22Rv1 (cell line): ENCODE measurements around the gene ZNF428.

Experiments
- ZFX ChIP-seq: fragments of 450-650 bp; IDR thresholded peaks from 2 replicates; pipeline ENCODE4 v1.6.1; 2017; ENCODE audit warnings: antibody characterized with exemption, borderline replicate concordance
- TF ChIP-seq, protein P1 (sequence below): fragments of 450-650 bp; IDR thresholded peaks from 2 replicates; pipeline ENCODE4 v1.5.1; 2017; ENCODE audit warnings: mild to moderate bottlenecking

DNA sequence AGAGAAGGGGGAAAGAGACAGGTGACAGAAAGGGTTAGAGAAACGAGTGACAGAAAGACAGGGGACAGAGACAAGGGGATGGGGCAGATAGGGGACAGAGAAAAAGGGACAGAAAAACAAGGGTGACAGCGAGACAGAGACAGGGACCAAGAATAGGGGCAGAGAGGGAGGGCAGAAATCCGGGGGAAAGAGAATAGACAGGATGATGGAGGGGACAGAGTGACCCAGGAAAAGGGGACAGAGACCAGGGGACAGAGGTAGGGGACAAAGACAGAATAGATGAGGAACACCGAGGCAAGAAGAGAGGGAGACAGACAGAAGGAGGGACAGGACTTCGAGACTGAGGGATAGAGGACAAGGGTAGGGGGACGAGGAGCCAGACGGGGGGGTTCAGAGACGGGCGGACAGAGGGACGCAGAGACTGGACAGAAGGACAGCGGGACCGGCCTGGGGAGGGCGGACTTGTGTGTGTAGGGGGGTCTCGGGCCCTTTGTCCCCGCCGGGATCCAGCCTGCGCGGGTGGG, 19.6 kb upstream of the ZNF428 start:
- TF ChIP-seq, protein P1, sequence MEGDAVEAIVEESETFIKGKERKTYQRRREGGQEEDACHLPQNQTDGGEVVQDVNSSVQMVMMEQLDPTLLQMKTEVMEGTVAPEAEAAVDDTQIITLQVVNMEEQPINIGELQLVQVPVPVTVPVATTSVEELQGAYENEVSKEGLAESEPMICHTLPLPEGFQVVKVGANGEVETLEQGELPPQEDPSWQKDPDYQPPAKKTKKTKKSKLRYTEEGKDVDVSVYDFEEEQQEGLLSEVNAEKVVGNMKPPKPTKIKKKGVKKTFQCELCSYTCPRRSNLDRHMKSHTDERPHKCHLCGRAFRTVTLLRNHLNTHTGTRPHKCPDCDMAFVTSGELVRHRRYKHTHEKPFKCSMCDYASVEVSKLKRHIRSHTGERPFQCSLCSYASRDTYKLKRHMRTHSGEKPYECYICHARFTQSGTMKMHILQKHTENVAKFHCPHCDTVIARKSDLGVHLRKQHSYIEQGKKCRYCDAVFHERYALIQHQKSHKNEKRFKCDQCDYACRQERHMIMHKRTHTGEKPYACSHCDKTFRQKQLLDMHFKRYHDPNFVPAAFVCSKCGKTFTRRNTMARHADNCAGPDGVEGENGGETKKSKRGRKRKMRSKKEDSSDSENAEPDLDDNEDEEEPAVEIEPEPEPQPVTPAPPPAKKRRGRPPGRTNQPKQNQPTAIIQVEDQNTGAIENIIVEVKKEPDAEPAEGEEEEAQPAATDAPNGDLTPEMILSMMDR, result no peak
- no peak for TF ChIP-seq ZFX
